Neural progenitor cell (in vitro differentiated cells): ENCODE results near the gene CD48. TPM values are rescaled to one million over a fixed set of nuclear protein-coding genes. Genes with fewer than 3 reads are reported as not detected.

Experiments
- DNase-seq: peaks from one replicate; pipeline ENCODE4 v3.0.0-alpha.2; 2016; ENCODE audit warnings: low spot score
- H2AFZ ChIP-seq: fragments of 200-600 bp; sonication (generic); replicated peaks from 2 replicates; pipeline ENCODE4 v1.6.1; 2016; ENCODE audit warnings: antibody characterized with exemption
- H3F3A ChIP-seq: fragments of 200-600 bp; sonication (generic); 2 replicates; pipeline ENCODE4 v1.6.1; 2016; ENCODE audit warnings: antibody characterized with exemption, low read depth
- H3K27ac ChIP-seq: fragments of 200-600 bp; sonication (generic); 2 replicates; pipeline ENCODE4 v1.5.1; 2016; ENCODE audit warnings: mild to moderate bottlenecking
- H3K27me3 ChIP-seq: fragments of 200-600 bp; sonication (generic); 2 replicates; pipeline ENCODE4 v1.6.1; 2016; ENCODE audit warnings: mild to moderate bottlenecking, moderate library complexity
- H3K36me3 ChIP-seq: fragments of 200-600 bp; sonication (generic); 2 replicates; pipeline ENCODE4 v1.5.1; 2016
- H3K4me1 ChIP-seq: fragments of 200-600 bp; sonication (generic); 2 replicates; pipeline ENCODE4 v1.6.1; 2016; ENCODE audit warnings: mixed run types
- H3K4me2 ChIP-seq: fragments of 200-600 bp; sonication (generic); 2 replicates; pipeline ENCODE4 v1.6.1; 2016
- H3K4me3 ChIP-seq: fragments of 200-600 bp; sonication (generic); 2 replicates; pipeline ENCODE4 v1.5.1; 2016
- H3K79me2 ChIP-seq: fragments of 200-600 bp; sonication (generic); 2 replicates; pipeline ENCODE4 v1.6.1; 2016; ENCODE audit warnings: low read depth
- H3K9ac ChIP-seq: fragments of 200-600 bp; sonication (generic); 2 replicates; pipeline ENCODE4 v1.6.1; 2016
- H3K9me3 ChIP-seq: fragments of 200-600 bp; sonication (generic); 2 replicates; pipeline ENCODE4 v1.5.1; 2016; ENCODE audit warnings: low read depth
- H4K20me1 ChIP-seq: fragments of 200-600 bp; sonication (generic); 2 replicates; pipeline ENCODE4 v1.6.1; 2016; ENCODE audit warnings: low read depth
- H3K27ac Mint-ChIP-seq: 3 replicates; pipeline ENCODE4 v1.8.0; 2021; ENCODE audit warnings: mixed read lengths
- H3K27me3 Mint-ChIP-seq: 2 replicates; pipeline ENCODE4 v1.8.0; 2022; ENCODE audit warnings: low read depth, mild to moderate bottlenecking, inconsistent platforms, moderate library complexity, mixed read lengths; ENCODE audit not compliant: insufficient read depth
- H3K36me3 Mint-ChIP-seq: 3 replicates; pipeline ENCODE4 v1.8.0; 2021; ENCODE audit warnings: mixed read lengths
- H3K4me1 Mint-ChIP-seq: 3 replicates; pipeline ENCODE4 v1.8.0; 2021; ENCODE audit warnings: mixed read lengths
- H3K4me3 Mint-ChIP-seq: 3 replicates; pipeline ENCODE4 v1.8.0; 2021; ENCODE audit warnings: mild to moderate bottlenecking, moderate library complexity, mixed read lengths
- H3K9me3 Mint-ChIP-seq: 3 replicates; pipeline ENCODE4 v1.8.0; 2020; ENCODE audit warnings: mixed read lengths
- CTCF ChIP-seq: fragments of 200-600 bp; sonication (generic); IDR thresholded peaks from 2 replicates; pipeline ENCODE4 v1.5.1; 2017; ENCODE audit warnings: antibody characterized with exemption, mild to moderate bottlenecking
- EZH2 ChIP-seq: fragments of 200-600 bp; sonication (generic); IDR thresholded peaks from 2 replicates; pipeline ENCODE4 v1.6.1; 2017; ENCODE audit warnings: antibody characterized with exemption, mild to moderate bottlenecking, moderate library complexity
- EZH2phosphoT487 ChIP-seq: fragments of 200-600 bp; sonication (generic); IDR thresholded peaks from 2 replicates; pipeline ENCODE4 v1.6.1; 2017; ENCODE audit warnings: antibody characterized with exemption
- total RNA-seq: library from RNA; depleted of rRNA; stranded (reverse); fragments of >200 nt; gene quantifications from 2 replicates; pipeline ENCODE4 v1.2.3, GENCODE V29; 2015; ENCODE audit warnings: low replicate concordance

Gene CD48
- total RNA-seq, 1 donor from 2014 or later = not detected

GRCh38 chr1:160666079-160666442 is 45.6 kb downstream of the CD48 start:
- Mint-ChIP-seq H3K4me3 (no peak overlapping the region), H3K27me3 (no peaks in the 10 kb centered on the region), H3K9me3 (peaks cover 3% of the 10 kb centered on the region), H3K36me3 (no peaks in the 10 kb centered on the region), H3K4me1 (no peaks in the 10 kb centered on the region), H3K27ac (no peak overlapping the region)
- no peak for TF ChIP-seq CTCF
- TF ChIP-seq EZH2phosphoT487 = no peak
- TF ChIP-seq EZH2 = no peak
- no peaks in the 10 kb centered on the region for H3K36me3 ChIP-seq
- H3K4me1 ChIP-seq = no peaks in the 10 kb centered on the region
- H3K79me2 ChIP-seq = no peaks in the 10 kb centered on the region
- DNase-seq = no peak
- no peaks in the 10 kb centered on the region for H3F3A ChIP-seq
- H4K20me1 ChIP-seq = no peaks in the 10 kb centered on the region
- no peak overlapping the region for H3K9ac ChIP-seq
- H2AFZ ChIP-seq = no peak overlapping the region
- H3K9me3 ChIP-seq = peaks cover 6% of the 10 kb centered on the region
- no peak overlapping the region for H3K27ac ChIP-seq
- H3K4me2 ChIP-seq = no peak overlapping the region
- H3K4me3 ChIP-seq = no peak overlapping the region
- no peaks in the 10 kb centered on the region for H3K27me3 ChIP-seq

DNA sequence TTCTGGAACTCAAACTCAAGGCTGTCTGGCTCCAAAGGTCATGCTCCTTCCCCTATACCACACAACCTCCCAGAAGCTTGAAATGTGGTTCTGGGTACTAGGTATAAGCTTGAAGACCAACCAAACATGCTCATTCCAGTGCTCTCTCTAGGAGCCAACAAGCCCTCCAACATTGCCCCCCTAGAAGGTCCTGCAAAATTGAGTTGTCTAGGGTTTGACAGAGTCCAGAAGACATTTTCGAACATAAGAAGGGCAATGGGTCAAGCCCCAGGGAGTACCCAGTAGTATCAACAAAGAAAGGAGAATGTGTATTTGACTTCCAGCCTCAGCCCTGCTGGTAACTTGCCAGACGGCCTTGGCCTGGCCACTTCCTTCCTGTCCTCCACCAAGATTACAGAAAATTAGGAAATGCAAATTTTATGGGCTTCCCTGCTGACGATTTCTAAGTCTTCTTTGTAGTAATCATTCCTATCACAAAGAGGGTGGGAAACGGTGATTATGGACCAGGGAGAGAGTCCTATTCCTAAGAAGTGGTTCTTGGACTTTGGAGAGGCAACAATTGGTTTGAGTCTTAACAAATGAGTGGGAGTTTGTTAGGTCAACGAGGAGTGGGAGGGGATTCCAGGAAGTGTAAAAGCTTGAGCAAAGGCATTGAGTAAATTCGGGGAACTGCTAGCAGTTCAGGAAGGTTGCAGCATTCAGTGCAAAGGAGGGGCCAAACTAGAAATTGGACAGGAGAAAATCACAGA is 46.1 kb downstream of the CD48 start:
- Histone ChIP-seq H3K27ac (no peak overlapping the region), H3K27me3 (no peaks in the 10 kb centered on the region), H3K9ac (no peak overlapping the region), H3K4me2 (no peak overlapping the region), H3K9me3 (peaks cover 6% of the 10 kb centered on the region), H3K4me3 (no peak overlapping the region), H2AFZ (no peak overlapping the region), H4K20me1 (no peaks in the 10 kb centered on the region), H3K79me2 (no peaks in the 10 kb centered on the region), H3F3A (no peaks in the 10 kb centered on the region), H3K36me3 (no peaks in the 10 kb centered on the region), H3K4me1 (no peaks in the 10 kb centered on the region)
- Mint-ChIP-seq H3K9me3 (peaks cover 3% of the 10 kb centered on the region), H3K4me1 (no peaks in the 10 kb centered on the region), H3K4me3 (no peak overlapping the region), H3K36me3 (no peaks in the 10 kb centered on the region), H3K27ac (no peak overlapping the region), H3K27me3 (no peaks in the 10 kb centered on the region)
- no peak for DNase-seq
- TF ChIP-seq EZH2 = no peak
- TF ChIP-seq CTCF = no peak
- TF ChIP-seq EZH2phosphoT487 = no peak

DNA sequence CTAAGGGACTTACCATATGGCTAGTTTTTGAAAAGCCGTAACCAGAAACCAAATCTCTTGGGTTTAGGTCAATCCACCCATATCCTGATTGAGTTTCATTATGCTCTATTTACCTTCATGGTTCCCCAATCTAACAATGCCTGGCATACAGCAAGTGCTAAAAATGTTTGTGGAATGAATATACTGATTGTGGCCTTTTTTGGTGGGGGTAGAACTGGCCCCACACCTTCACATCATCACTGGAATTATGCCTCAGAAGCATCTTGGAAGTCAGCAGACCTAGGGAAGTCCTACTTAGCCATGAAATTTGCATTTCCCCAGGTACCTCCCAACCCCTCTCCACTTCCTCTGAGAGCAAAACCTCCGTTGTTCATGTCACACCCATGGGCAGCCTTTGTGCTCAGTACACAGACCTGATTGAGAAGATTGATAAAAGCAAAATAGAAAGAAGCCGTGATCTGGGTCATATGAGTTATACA is 47.0 kb downstream of the CD48 start:
- Histone ChIP-seq H3K9me3 (peaks cover 6% of the 10 kb centered on the region), H3K27me3 (no peaks in the 10 kb centered on the region), H3K4me2 (no peak overlapping the region), H3K9ac (no peak overlapping the region), H3K4me3 (no peak overlapping the region), H2AFZ (no peak overlapping the region), H4K20me1 (no peaks in the 10 kb centered on the region), H3F3A (no peaks in the 10 kb centered on the region), H3K4me1 (no peaks in the 10 kb centered on the region), H3K79me2 (no peaks in the 10 kb centered on the region), H3K36me3 (no peaks in the 10 kb centered on the region), H3K27ac (no peak overlapping the region)
- peaks cover 6% of the 10 kb centered on the region for H3K9me3 Mint-ChIP-seq
- no peaks in the 10 kb centered on the region for H3K27me3 Mint-ChIP-seq
- no peak overlapping the region for H3K4me3 Mint-ChIP-seq
- H3K27ac Mint-ChIP-seq = no peak overlapping the region
- no peak for DNase-seq
- H3K36me3 Mint-ChIP-seq = no peaks in the 10 kb centered on the region
- TF ChIP-seq CTCF (no peak), EZH2 (no peak), EZH2phosphoT487 (no peak)
- no peaks in the 10 kb centered on the region for H3K4me1 Mint-ChIP-seq
